DOHH2 (cell line): ENCODE results near the gene TNPO1.

Source experiments
- H3F3A ChIP-seq: fragments of 200-600 bp; sonication (generic), shearing (Covaris generic); 2 replicates; pipeline ENCODE4 v1.6.0; 2016; ENCODE audit warnings: antibody characterized with exemption, mild to moderate bottlenecking; ENCODE audit not compliant: control insufficient read depth, insufficient read depth
- H3K27ac ChIP-seq: fragments of 200-600 bp; sonication (generic); 2 replicates; pipeline ENCODE4 v1.5.1; 2014; ENCODE audit warnings: low read depth, mild to moderate bottlenecking, low read length, moderate library complexity
- H3K27me3 ChIP-seq: fragments of 200-600 bp; sonication (generic); 2 replicates; pipeline ENCODE4 v1.6.1; 2014; ENCODE audit warnings: mild to moderate bottlenecking, low read length, mixed read lengths; ENCODE audit not compliant: control insufficient read depth
- H3K36me3 ChIP-seq: fragments of 200-600 bp; sonication (generic); 2 replicates; pipeline ENCODE4 v1.6.1; 2014; ENCODE audit warnings: mild to moderate bottlenecking, low read length, moderate library complexity, mixed read lengths; ENCODE audit not compliant: control insufficient read depth
- H3K4me1 ChIP-seq: fragments of 200-600 bp; sonication (generic); 2 replicates; pipeline ENCODE4 v1.6.1; 2014; ENCODE audit warnings: mild to moderate bottlenecking, low read length, mixed read lengths; ENCODE audit not compliant: control insufficient read depth
- H3K4me2 ChIP-seq: fragments of 200-600 bp; sonication (generic); 2 replicates; pipeline ENCODE4 v1.6.0; 2014; ENCODE audit warnings: mild to moderate bottlenecking, low read length, moderate library complexity
- H3K4me3 ChIP-seq: fragments of 200-600 bp; sonication (generic); 2 replicates; pipeline ENCODE4 v1.5.1; 2014; ENCODE audit warnings: mild to moderate bottlenecking, low read length, mixed read lengths
- H3K79me2 ChIP-seq: fragments of 200-600 bp; sonication (generic); 2 replicates; pipeline ENCODE4 v1.6.1; 2014; ENCODE audit warnings: mild to moderate bottlenecking, low read length, mixed read lengths; ENCODE audit not compliant: control insufficient read depth
- H3K9me2 ChIP-seq: fragments of 200-600 bp; sonication (generic); replicated peaks from 2 replicates; pipeline ENCODE4 v1.6.1; 2014; ENCODE audit warnings: mild to moderate bottlenecking, low read length, mixed read lengths; ENCODE audit not compliant: control insufficient read depth
- H3K9me3 ChIP-seq: fragments of 200-600 bp; sonication (generic); 2 replicates; pipeline ENCODE4 v1.6.1; 2014; ENCODE audit warnings: antibody characterized with exemption, low read length, mixed read lengths; ENCODE audit not compliant: control insufficient read depth, insufficient read depth
- H4K20me1 ChIP-seq: fragments of 200-600 bp; sonication (generic); 2 replicates; pipeline ENCODE4 v1.6.0; 2014; ENCODE audit warnings: low read depth, mild to moderate bottlenecking, antibody characterized with exemption, low read length, moderate library complexity; ENCODE audit not compliant: control insufficient read depth, insufficient read depth
- CTCF ChIP-seq: fragments of 200-600 bp; sonication (generic); IDR thresholded peaks from one replicate; pipeline ENCODE4 v1.5.1; 2014; ENCODE audit warnings: antibody characterized with exemption, mild to moderate bottlenecking, low read depth, low read length; ENCODE audit not compliant: poor library complexity, severe bottlenecking
- EZH2phosphoT487 ChIP-seq: fragments of 200-600 bp; sonication (generic); IDR thresholded peaks from 2 replicates; pipeline ENCODE4 v1.6.1; 2017; ENCODE audit warnings: borderline replicate concordance, mild to moderate bottlenecking, antibody characterized with exemption, low read length, moderate library complexity, mixed read lengths

The TNPO1 gene

GRCh38 chr5:72860499-72860898 lies 44.0 kb downstream of the TNPO1 start:
- no peaks in the 10 kb centered on the region for H3K27me3 ChIP-seq
- 0 out of 2 replicates have a peak, but pooled peaks cover 4% of the 10 kb centered on the region for H3F3A ChIP-seq
- H3K9me3 ChIP-seq: no peaks in the 10 kb centered on the region
- no peak overlapping the region for H3K27ac ChIP-seq
- H3K4me2 ChIP-seq: no peak overlapping the region
- H4K20me1 ChIP-seq: peaks cover 3% of the 10 kb centered on the region; the same call in 1 of the 2 replicates
- H3K4me1 ChIP-seq: no peaks in the 10 kb centered on the region
- H3K4me3 ChIP-seq: no peak overlapping the region
- H3K36me3 ChIP-seq: peaks cover 91% of the 10 kb centered on the region
- no peak for TF ChIP-seq EZH2phosphoT487
- no peak for TF ChIP-seq CTCF
- H3K9me2 ChIP-seq: no peaks in the 10 kb centered on the region
- peaks cover 74% of the 10 kb centered on the region for H3K79me2 ChIP-seq

GRCh38 chr5:72871366-72872024 lies 55.0 kb downstream of the TNPO1 start:
- peaks cover 55% of the 10 kb centered on the region for H3K79me2 ChIP-seq

GRCh38 chr5:72878854-72879253 lies 62.4 kb downstream of the TNPO1 start:
- Histone ChIP-seq H3F3A (no peaks in the 10 kb centered on the region), H3K4me2 (no peak overlapping the region), H3K4me1 (no peaks in the 10 kb centered on the region), H3K79me2 (peaks cover 34% of the 10 kb centered on the region), H4K20me1 (no peaks in the 10 kb centered on the region; the same call in 1 of the 2 replicates), H3K9me3 (no peaks in the 10 kb centered on the region), H3K27me3 (no peaks in the 10 kb centered on the region), H3K36me3 (peaks cover 95% of the 10 kb centered on the region), H3K4me3 (no peak overlapping the region), H3K9me2 (no peaks in the 10 kb centered on the region), H3K27ac (no peak overlapping the region)
- TF ChIP-seq EZH2phosphoT487 (no peak), CTCF (no peak)

More at GRCh38 chr5:72871366-72872024, 55.0 kb downstream of the TNPO1 start:
- Histone ChIP-seq H3K4me2 (no peak overlapping the region), H4K20me1 (no peaks in the 10 kb centered on the region; the same call in 1 of the 2 replicates), H3K36me3 (peaks cover 98% of the 10 kb centered on the region), H3K4me3 (no peak overlapping the region), H3K27me3 (no peaks in the 10 kb centered on the region), H3K9me3 (no peaks in the 10 kb centered on the region), H3K4me1 (no peaks in the 10 kb centered on the region), H3K27ac (no peak overlapping the region), H3K9me2 (no peaks in the 10 kb centered on the region), H3F3A (peaks cover 6% of the 10 kb centered on the region; the same call in 1 of the 2 replicates)
- TF ChIP-seq CTCF (no peak), EZH2phosphoT487 (no peak)
